ENCODE results near the gene DSTN. TPM values are rescaled to one million over a fixed set of nuclear protein-coding genes. Genes with fewer than 3 reads are reported as not detected.

The DSTN gene
- total RNA-seq, 1 donor from 2014 or later: 463 TPM

DNA sequence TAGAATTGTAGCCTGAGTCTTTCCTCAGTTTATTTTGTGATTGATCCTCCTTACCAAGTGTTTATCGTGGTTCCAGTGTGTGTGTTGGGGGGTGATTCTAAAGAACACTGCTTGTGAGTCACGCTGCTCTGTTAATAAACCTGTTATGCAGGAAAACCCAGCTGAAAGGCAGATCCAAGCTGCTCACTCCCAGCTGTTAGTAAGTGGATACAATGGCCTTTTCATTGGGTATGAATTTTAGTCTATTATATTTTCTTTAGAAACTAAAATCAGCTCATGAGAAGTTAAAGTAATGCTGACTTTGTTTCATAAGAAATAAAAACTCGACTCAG is 12.2 kb upstream of the DSTN start:
- no peaks in the 10 kb centered on the region for H3K36me3 ChIP-seq

GRCh38 chr20:17558154-17558940 is 11.5 kb upstream of the DSTN start:
- H3K36me3 ChIP-seq: no peaks in the 10 kb centered on the region
- no peaks in the 10 kb centered on the region for H3K9me3 ChIP-seq
- H3K4me3 ChIP-seq: peak overlapping the region; percentile 19
- no peaks in the 10 kb centered on the region for H3K27me3 ChIP-seq
- H3K27ac ChIP-seq: peak overlapping the region; percentile 96
- no peak for DNase-seq
- intact Hi-C loops (cut with DNase I): no loop called here
- peaks cover 30% of the 10 kb centered on the region for H3K4me1 ChIP-seq
- ATAC-seq: peak; percentile 79
- TF ChIP-seq, protein P1, sequence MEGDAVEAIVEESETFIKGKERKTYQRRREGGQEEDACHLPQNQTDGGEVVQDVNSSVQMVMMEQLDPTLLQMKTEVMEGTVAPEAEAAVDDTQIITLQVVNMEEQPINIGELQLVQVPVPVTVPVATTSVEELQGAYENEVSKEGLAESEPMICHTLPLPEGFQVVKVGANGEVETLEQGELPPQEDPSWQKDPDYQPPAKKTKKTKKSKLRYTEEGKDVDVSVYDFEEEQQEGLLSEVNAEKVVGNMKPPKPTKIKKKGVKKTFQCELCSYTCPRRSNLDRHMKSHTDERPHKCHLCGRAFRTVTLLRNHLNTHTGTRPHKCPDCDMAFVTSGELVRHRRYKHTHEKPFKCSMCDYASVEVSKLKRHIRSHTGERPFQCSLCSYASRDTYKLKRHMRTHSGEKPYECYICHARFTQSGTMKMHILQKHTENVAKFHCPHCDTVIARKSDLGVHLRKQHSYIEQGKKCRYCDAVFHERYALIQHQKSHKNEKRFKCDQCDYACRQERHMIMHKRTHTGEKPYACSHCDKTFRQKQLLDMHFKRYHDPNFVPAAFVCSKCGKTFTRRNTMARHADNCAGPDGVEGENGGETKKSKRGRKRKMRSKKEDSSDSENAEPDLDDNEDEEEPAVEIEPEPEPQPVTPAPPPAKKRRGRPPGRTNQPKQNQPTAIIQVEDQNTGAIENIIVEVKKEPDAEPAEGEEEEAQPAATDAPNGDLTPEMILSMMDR (IDR thresholded peaks at IDR 0.05): no peak

More for the DNA sequence above, 12.2 kb upstream of the DSTN start:
- Histone ChIP-seq H3K4me3 (no peak overlapping the region), H3K27ac (peak overlapping the region; percentile 96), H3K27me3 (no peaks in the 10 kb centered on the region), H3K9me3 (no peaks in the 10 kb centered on the region), H3K4me1 (peaks cover 30% of the 10 kb centered on the region)
- DNase-seq (no peak), ATAC-seq (peak; percentile 57)
- TF ChIP-seq, protein P1 (IDR thresholded peaks at IDR 0.05): no peak
- intact Hi-C loops (cut with DNase I): no loop called here

- intact Hi-C loops (cut with DNase I): no loop called here
- Histone ChIP-seq H3K4me3 (peak overlapping the region; percentile 19), H3K36me3 (no peaks in the 10 kb centered on the region), H3K9me3 (no peaks in the 10 kb centered on the region), H3K27me3 (no peaks in the 10 kb centered on the region), H3K27ac (peak overlapping the region; percentile 96), H3K4me1 (peaks cover 30% of the 10 kb centered on the region)
- TF ChIP-seq, protein P1 (IDR thresholded peaks at IDR 0.05): no peak
- DNase-seq (no peak), ATAC-seq (no peak)
Observed at GRCh38 chr20:17558941-17559304, 11.0 kb upstream of the DSTN start.

DNA sequence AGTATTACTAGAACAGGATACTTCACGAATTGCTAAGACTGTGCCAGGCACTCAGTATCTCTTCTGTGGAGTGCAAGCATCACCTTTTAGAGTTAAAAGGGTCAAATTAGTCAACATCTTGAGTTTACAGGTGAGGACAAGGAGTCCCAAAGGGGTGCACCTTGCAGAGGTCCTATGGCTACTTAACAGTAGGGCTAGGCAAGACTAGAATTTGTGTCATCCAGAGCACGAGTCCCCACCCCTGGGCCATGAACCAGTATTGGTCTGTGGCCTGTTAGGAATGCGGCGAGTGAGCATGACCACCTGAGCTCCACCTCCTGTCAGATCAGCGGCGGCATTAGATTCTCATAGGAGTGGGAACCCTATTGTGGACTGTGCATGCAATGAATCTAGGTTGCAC is 10.5 kb upstream of the DSTN start:
- Histone ChIP-seq H3K4me1 (peaks cover 30% of the 10 kb centered on the region), H3K36me3 (no peaks in the 10 kb centered on the region), H3K27me3 (no peaks in the 10 kb centered on the region), H3K27ac (peak overlapping the region; percentile 96), H3K9me3 (no peaks in the 10 kb centered on the region), H3K4me3 (no peak overlapping the region)
- TF ChIP-seq, protein P1 (IDR thresholded peaks at IDR 0.05): no peak
- intact Hi-C loops (cut with DNase I): no loop called here
- ATAC-seq (peak; percentile 77), DNase-seq (no peak)

DNA sequence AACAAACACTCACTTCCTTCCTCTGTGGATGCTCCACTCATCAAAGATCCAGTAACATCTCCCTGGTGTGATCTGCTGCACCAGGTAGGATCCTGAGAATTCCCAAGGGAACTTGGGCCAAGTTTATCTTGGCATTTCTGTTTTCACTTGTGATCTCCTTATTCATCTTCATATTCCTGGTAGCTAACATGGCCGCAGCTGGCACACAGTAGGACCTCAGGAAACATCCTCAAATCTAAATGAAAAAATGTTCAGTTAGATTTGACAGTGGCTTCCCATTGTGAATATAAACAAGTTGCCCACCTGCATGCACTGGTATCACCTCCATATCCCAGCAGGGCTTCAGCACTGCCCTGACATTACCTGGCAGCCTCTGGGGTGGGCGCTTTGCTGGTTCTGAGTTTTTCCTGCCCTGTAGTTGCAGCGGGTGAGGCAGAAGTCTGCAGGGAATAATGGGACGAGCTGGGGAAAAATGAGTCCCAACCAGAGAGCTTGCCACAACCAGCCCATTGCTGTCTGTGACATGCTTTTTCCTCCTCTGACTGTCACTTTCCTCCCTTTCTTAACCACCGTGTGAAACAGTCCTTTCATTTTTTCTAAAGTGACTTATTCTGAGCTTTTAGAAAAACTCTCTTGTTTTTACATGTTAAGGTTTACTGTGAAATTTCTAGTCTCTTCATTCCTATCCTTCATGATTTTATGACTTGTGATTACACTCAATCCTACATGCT is 9.4 kb upstream of the DSTN start:
- H3K4me3 ChIP-seq: no peak overlapping the region
- no peak overlapping the region for H3K27ac ChIP-seq
- TF ChIP-seq, protein P1 (IDR thresholded peaks at IDR 0.05): no peak
- no peak for DNase-seq
- intact Hi-C loops (cut with DNase I): no loop called here
- peaks cover 30% of the 10 kb centered on the region for H3K4me1 ChIP-seq
- H3K27me3 ChIP-seq: no peaks in the 10 kb centered on the region
- ATAC-seq: no peak
- no peaks in the 10 kb centered on the region for H3K36me3 ChIP-seq
- no peaks in the 10 kb centered on the region for H3K9me3 ChIP-seq

All from upper lobe of right lung (tissue), 1 donor.